ENCODE measurements around the gene HES4.

Gene HES4

GRCh38 chr1:999725-1000356 is at the start of gene HES4:
Gene HES4, minus strand, starts transcription at chr1:1000097. Its CDS starts 124 bp downstream, at chr1:999973.
- DNase-seq (ENCODE audit: low spot score), result peak; percentile 90

DNA sequence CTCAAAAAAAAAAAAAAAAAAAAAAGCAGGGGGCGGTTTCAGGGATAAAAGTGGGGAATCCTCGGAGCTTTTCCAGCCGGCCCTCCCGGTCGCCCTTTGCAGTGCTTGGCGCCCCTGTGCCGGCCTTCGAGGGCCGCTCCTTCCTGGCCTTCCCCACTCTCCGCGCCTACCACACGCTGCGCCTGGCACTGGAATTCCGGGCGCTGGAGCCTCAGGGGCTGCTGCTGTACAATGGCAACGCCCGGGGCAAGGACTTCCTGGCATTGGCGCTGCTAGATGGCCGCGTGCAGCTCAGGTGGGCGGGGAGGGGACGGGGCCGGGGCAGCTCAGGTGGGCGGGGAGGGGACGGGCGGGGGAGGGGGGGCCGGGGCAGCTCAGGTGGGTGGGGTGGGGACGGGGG is 48.9 kb upstream of the HES4 start:
- no peak for DNase-seq (ENCODE audit: low spot score)

DNA sequence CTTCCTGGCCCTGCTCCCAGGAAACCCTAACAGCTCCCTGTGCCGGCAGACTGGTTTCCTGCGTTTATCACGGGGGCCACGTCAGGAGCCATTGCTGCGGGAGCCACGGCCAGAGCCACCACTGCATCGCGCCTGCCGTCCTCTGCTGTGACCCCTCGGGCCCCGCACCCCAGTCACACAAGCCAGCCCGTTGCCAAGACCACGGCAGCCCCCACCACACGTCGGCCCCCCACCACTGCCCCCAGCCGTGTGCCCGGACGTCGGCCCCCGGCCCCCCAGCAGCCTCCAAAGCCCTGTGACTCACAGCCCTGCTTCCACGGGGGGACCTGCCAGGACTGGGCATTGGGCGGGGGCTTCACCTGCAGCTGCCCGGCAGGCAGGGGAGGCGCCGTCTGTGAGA is 48.1 kb upstream of the HES4 start:
- DNase-seq (ENCODE audit: low spot score), result no peak

GRCh38 chr1:1047407-1047806 is 47.5 kb upstream of the HES4 start:
- DNase-seq (ENCODE audit: low spot score), result no peak

- DNase-seq (ENCODE audit: low spot score), result no peak
Measured at GRCh38 chr1:1046767-1047166, 46.9 kb upstream of the HES4 start.

DNA sequence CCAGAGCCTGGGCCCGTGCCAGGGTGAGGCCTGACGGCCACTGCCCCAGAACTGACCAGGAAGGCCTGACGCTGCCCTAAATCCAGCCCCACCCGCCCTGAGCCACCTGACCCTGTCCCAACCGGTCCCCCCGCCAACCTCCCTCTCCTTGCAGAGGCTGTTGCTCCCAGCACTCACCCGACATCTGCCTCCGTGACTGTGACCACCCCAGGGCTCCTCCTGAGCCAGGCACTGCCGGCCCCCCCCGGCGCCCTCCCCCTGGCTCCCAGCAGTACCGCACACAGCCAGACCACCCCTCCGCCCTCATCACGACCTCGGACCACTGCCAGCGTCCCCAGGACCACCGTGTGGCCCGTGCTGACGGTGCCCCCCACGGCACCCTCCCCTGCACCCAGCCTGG is 46.3 kb upstream of the HES4 start:
- DNase-seq (ENCODE audit: low spot score), result no peak

GRCh38 chr1:1045129-1045528 is 45.2 kb upstream of the HES4 start:
- DNase-seq (ENCODE audit: low spot score), result no peak

GRCh38 chr1:1044455-1045078 is 44.7 kb upstream of the HES4 start:
- no peak for DNase-seq (ENCODE audit: low spot score)

- no peak for DNase-seq (ENCODE audit: low spot score)
Measured at GRCh38 chr1:1043921-1044320, 44.0 kb upstream of the HES4 start.

- no peak for DNase-seq (ENCODE audit: low spot score)
Measured at GRCh38 chr1:1043411-1043810, 43.5 kb upstream of the HES4 start.

DNA sequence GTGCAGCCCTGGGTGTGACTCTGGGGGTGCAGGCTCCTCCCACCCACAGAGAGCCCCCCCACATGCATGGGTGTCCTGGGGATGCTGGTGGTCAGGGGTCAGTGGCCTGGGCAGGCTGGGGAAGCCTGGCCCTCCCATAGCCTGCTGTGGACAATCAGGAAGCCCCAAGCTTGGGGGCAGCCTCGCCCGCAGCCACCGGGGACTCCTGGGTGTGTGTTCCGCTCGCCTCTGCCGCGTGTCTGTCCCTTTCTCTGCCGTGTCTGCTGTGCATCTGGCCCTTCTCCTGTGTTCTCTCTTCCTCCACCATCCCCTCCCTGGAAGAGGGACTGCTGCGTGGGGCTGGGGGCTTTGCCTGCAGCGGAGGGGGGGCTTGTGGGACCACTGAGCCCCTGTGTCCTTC is 42.9 kb upstream of the HES4 start:
- DNase-seq (ENCODE audit: low spot score), result no peak

DNA sequence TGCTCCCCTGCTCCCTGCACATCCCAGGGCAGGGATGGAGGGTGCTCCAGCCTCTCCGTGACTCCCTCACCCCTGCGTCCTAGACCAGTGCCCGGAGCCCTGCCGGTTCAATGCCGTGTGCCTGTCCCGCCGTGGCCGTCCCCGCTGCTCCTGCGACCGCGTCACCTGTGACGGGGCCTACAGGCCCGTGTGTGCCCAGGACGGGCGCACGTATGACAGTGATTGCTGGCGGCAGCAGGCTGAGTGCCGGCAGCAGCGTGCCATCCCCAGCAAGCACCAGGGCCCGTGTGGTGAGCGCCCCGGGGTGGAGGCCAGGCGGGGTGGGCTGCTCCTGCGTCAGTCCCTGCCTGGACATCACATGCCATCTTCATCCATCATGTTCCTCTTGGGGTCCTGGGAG is 42.0 kb upstream of the HES4 start:
- no peak for DNase-seq (ENCODE audit: low spot score)

GRCh38 chr1:1041092-1041523 is 41.2 kb upstream of the HES4 start:
- DNase-seq (ENCODE audit: low spot score), result peak; percentile 79

DNA sequence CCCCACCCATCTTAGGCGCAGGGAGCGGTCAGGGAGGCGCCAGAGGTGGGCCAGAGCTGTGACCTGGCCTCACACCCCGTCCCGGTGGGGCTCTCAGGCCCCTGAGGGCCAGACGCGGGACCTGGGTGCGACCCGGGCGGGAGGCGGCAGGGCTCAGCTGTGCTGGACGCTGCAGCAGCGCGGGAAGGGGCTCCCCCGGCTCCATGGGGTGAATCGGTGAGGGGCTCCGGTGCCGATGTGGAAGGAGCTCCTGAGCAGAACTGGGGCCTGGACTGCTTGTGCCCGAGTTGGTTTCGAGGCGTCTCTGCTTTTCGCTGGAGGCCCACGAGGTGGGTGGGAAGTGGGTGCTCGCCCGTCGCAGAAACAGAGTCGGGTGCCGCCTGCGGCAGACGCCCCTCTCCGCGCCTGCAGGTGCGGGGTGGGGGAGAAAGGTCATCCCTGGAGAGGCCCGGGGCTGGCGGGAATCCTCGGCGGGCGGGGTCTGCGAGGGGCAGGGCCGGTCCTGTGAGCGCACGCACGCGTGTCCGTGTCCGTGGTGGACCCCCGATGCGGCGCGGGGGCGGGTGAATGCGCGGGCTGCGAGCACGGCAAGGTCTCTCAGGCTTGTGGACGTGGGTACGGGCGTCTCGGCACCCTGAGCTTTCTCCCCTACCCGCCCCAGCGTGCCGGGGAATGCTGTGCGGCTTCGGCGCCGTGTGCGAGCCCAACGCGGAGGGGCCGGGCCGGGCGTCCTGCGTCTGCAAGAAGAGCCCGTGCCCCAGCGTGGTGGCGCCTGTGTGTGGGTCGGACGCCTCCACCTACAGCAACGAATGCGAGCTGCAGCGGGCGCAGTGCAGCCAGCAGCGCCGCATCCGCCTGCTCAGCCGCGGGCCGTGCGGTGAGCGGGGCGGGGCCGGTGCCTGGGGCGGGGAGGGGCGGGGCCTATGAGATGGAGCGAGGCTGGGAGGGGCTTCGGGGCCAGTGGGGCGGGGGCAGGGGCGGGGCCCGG is 40.4 kb upstream of the HES4 start:
- peak; percentile 97 for DNase-seq (ENCODE audit: low spot score)

DNA sequence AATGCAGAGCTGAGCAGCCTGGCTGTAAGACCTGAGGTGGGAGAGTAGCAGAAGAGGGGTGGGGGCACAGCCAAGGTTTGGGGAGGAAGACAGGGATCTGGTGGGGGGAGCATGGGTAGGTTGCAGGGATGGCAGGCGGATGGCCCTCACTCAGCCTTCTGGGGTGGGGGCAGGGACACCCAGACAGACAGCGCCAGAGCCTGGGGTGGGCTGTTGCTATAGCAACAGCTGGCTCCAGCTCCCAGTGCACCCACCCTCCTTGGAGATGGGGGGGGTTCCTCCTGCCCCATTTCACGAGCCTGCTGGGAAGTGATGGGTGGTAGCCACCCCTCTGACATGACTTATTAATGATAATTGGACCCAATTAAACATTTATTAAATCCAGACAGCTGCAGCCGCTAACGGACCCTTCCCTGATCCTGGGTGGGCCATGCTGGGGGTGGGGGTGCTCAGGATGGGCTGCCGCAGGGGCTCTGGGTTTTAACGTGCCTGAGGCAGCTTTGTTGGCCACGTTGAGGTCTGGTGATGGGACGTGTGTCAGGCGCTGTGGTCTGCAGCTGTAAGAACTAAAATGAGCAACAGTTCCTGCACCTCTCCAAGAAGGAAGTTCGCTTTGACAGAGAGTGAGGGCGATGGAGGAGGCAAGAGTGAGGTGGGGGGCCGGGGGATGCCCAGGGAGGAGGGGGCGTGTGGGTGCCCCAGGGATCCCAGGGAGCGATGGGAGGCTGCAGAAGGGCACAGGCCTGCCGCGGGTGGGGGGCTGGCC is 39.4 kb upstream of the HES4 start:
- DNase-seq (ENCODE audit: low spot score), result no peak

DNA sequence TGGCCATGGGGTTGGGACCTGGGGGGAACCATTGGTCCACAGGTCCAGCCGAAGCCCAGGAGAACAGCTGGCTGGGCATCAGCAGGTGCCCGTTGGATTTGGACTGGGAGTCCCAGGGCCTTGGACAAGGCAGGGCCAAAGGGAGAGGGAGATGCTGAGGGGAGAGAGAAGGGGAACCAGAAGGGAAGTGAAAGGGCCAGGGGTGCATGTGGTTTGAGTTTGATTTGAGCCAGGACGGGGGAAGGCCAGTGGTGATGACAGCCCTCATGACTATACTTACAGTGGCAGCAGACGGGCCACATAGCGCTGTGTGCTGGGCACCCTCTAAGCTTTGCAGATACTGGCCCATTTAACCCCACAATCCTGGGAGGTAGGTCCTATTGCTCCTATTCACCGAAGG is 38.8 kb upstream of the HES4 start:
- DNase-seq (ENCODE audit: low spot score), result no peak

- no peak for DNase-seq (ENCODE audit: low spot score)
Measured at GRCh38 chr1:1037366-1038327, 37.8 kb upstream of the HES4 start.

DNA sequence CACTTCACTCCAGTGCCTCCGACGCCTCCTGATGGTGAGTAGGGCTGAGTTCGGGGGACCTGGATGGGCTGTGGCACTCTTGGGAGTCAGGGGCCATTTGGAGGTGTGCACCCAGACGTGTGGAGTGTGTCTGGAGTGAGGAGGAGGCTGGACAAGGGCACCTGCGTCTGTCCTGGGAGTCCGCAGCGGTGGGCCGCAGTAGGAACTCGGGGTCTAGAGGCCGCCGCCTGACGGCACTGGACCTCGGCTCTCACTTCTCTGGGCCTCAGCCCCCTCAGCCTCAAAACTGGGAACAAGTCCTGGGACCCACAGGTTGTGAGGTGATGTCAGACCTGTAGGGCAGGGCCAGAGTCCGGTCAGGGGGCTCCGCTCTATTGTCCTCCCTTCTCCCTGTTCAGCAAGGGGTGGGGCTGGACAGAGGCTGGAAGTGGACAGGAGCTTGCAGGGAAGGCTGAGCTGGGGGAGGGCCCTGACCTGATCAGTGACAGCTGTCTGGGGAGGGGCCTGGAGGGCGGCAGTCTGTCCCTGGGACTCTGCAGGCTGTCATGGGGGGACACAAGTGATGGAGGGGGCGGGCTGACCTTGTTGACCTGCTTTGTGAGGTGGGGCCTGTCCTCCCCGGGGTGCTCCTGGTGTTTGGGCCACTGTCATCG is 35.5 kb upstream of the HES4 start:
- no peak for DNase-seq (ENCODE audit: low spot score)

- no peak for DNase-seq (ENCODE audit: low spot score)
Measured at GRCh38 chr1:1034439-1034781, 34.5 kb upstream of the HES4 start.

GRCh38 chr1:1033731-1034438 is 34.0 kb upstream of the HES4 start:
- DNase-seq (ENCODE audit: low spot score), result peak; percentile 68
